IPS-20b (cell line): ENCODE results near the gene KIF26B.

ENCODE experiments used
- H3K27ac ChIP-seq: one replicate; pipeline ENCODE4 v1.5.1; 2013; ENCODE audit warnings: low read length
- H3K27me3 ChIP-seq: 2 replicates; pipeline ENCODE4 v1.6.1; 2013; ENCODE audit warnings: mild to moderate bottlenecking, low read length, inconsistent platforms; ENCODE audit not compliant: insufficient read depth
- H3K36me3 ChIP-seq: 2 replicates; pipeline ENCODE4 v1.6.1; 2013; ENCODE audit warnings: low read depth, mild to moderate bottlenecking, inconsistent platforms, low read length, moderate library complexity; ENCODE audit not compliant: insufficient read depth
- H3K4me1 ChIP-seq: 2 replicates; pipeline ENCODE4 v1.6.1; 2013; ENCODE audit warnings: mild to moderate bottlenecking, control low read depth, inconsistent platforms, low read length, moderate library complexity; ENCODE audit not compliant: insufficient read depth
- H3K4me3 ChIP-seq: 2 replicates; pipeline ENCODE4 v1.5.1; 2013; ENCODE audit warnings: mild to moderate bottlenecking, low read length, inconsistent platforms
- H3K9ac ChIP-seq: 2 replicates; pipeline ENCODE4 v1.6.1; 2013; ENCODE audit warnings: low read depth, mild to moderate bottlenecking, inconsistent platforms, low read length, moderate library complexity
- H3K9me3 ChIP-seq: 2 replicates; pipeline ENCODE4 v1.6.1; 2013; ENCODE audit warnings: mild to moderate bottlenecking, low read depth, low read length, inconsistent platforms; ENCODE audit not compliant: insufficient read depth

KIF26B gene

DNA sequence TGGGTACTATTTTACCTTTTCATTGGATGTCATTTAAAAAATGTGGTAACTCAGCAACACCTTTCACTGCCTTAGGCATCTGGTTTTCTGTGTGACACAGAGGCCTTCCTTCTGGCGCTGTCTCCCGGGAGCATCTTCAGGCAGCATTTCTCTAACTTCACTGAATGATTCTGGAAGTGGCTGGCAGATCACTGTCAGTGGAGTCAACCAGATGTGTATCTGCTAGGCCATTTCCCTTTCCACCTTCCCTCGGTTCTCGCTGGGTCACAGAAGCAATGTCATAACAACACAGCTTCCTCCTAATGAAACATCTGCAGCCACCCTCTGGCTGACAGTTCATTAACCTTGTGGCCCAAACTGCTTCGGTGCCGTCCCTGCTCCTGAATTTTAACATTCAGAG, 137.8 kb downstream of the KIF26B start:
- no peak overlapping the region for H3K4me3 ChIP-seq
- no peaks in the 10 kb centered on the region for H3K9me3 ChIP-seq
- no peak overlapping the region for H3K27ac ChIP-seq
- no peak overlapping the region for H3K9ac ChIP-seq
- no peaks in the 10 kb centered on the region for H3K4me1 ChIP-seq
- H3K27me3 ChIP-seq = no peaks in the 10 kb centered on the region
- no peaks in the 10 kb centered on the region for H3K36me3 ChIP-seq

DNA sequence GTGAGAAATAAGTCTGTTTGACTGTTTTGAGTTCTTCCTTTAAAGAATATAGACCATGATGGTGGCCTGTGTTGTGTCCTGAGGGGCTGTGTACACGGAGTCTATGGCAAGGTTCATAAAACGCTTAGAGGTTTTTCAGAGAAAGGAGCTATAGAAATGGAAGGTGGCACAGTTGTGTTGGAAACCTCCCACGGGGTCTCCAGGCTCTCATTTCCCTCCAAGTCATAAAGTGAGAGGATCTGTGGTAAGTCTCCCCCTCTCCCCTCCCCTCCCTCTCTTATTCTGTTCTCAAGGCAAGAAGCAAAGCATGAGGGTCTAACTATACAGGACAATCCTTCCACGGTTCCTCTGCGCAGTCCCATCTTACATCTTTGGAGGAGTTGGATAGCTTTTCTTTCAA, 139.2 kb downstream of the KIF26B start:
- H3K4me3 ChIP-seq = no peak overlapping the region
- no peaks in the 10 kb centered on the region for H3K4me1 ChIP-seq
- no peaks in the 10 kb centered on the region for H3K9me3 ChIP-seq

DNA sequence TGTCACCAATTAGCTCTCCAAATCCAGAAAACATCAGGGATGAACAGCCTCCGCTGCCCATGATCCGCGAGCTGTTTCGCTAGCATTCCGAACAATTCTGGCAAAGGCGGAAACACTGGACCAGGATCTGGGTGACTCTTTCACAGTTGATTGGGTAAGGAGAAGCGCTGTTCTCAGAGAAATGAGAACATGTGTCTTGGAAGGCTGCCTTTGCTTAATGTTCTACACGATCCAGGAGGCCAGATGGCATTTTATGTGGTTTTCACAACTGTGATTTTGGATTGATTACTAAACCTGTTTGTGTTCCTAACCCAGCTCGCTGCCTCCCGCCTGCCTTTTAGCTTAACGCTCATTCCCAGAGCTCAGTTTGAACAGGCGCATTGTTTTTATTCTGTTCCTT, 144.0 kb downstream of the KIF26B start:
- no peak overlapping the region for H3K9ac ChIP-seq
- no peaks in the 10 kb centered on the region for H3K36me3 ChIP-seq
- no peak overlapping the region for H3K4me3 ChIP-seq
- H3K9me3 ChIP-seq = no peaks in the 10 kb centered on the region
- no peaks in the 10 kb centered on the region for H3K27me3 ChIP-seq
- H3K27ac ChIP-seq = no peak overlapping the region
- H3K4me1 ChIP-seq = no peaks in the 10 kb centered on the region

More for the DNA sequence above, 139.2 kb downstream of the KIF26B start:
- no peak overlapping the region for H3K27ac ChIP-seq
- H3K9ac ChIP-seq = no peak overlapping the region
- no peaks in the 10 kb centered on the region for H3K36me3 ChIP-seq
- H3K27me3 ChIP-seq = no peaks in the 10 kb centered on the region

DNA sequence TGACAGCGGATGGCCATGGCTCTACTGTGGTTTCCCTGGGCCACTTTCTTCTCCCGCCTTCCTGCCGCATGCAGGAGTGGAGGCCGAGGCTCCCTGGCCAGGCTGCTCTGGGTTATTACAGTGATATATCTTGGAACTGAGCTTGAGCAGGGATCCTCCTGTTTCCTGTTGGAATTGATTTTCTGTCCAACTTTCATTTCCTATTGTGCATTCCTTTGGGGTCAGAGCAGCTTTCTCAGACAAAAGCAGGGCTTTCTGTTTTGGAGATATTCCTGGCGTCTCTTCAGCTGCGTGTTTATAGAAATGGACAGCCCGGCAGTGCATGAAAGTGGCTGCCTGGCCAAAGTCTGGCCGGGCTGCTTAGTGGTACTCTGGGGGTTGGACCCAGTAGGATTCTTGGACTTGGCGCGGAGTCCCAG, 146.4 kb downstream of the KIF26B start:
- Histone ChIP-seq H3K36me3 (no peaks in the 10 kb centered on the region), H3K9me3 (no peaks in the 10 kb centered on the region), H3K27me3 (no peaks in the 10 kb centered on the region), H3K27ac (no peak overlapping the region), H3K9ac (no peak overlapping the region), H3K4me3 (no peak overlapping the region), H3K4me1 (no peaks in the 10 kb centered on the region)

DNA sequence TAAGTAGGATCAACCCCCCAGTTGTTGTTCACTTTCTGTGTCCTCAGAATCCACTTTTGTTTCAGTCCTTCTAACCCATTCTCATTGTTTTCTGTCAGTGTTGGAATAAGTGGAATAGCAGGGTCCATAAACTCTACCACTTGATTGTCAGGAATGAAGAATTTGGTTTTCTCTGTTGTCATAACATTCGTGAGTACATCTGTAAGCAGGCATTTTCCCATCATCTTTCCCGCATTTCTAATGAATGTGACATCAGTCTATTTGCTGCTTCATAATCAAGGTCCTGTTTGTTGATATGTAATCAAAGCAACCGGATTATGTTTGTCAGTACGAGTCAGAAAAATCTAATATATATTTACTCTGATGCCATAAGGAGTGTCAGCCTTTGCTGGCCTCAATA, 147.1 kb downstream of the KIF26B start:
- no peak overlapping the region for H3K27ac ChIP-seq
- no peaks in the 10 kb centered on the region for H3K4me1 ChIP-seq
- H3K9ac ChIP-seq = no peak overlapping the region
- no peak overlapping the region for H3K4me3 ChIP-seq
- no peaks in the 10 kb centered on the region for H3K9me3 ChIP-seq
- H3K27me3 ChIP-seq = no peaks in the 10 kb centered on the region
- no peaks in the 10 kb centered on the region for H3K36me3 ChIP-seq

DNA sequence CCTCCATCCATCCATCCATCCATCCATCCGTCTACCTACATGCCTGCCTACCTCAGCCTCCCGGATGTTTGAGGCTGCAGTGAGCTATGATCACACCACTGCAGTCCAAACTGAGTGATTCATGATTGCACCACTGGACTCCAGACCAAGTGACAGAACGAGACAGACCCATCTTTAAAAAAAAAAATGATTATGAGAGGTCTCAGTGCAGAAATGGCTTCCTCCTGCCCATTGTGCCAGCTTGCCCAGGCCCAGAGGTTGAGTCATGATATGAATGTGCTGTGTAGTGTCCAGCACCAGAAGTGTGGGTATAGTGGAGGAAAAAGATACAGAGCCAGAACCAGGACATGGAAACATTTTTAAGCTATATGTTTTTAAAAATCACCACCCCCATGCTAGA, 149.9 kb downstream of the KIF26B start:
- no peaks in the 10 kb centered on the region for H3K36me3 ChIP-seq
- no peak overlapping the region for H3K4me3 ChIP-seq
- no peaks in the 10 kb centered on the region for H3K4me1 ChIP-seq
- no peak overlapping the region for H3K9ac ChIP-seq
- H3K9me3 ChIP-seq = no peaks in the 10 kb centered on the region
- no peaks in the 10 kb centered on the region for H3K27me3 ChIP-seq
- H3K27ac ChIP-seq = no peak overlapping the region

DNA sequence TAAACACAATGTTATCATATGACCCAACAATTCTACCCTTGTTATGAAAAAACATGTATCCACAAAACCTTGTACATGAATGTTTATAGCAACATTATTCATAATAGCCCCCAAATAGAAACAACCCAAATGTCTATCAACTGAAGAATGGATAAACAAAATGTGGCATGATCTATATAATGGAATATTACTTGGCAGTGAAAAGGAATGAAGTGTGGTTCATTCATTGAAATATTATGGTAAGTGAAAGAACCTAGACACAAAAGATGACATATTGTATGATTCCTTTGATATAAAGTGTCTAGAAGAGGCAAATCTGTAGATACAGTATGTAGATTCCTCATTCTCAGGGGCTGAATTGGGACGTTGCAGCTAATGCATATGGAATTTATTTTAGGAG, 151.2 kb downstream of the KIF26B start:
- 0 out of 2 replicates have a peak, but pooled peaks cover 5% of the 10 kb centered on the region for H3K27me3 ChIP-seq
- H3K4me1 ChIP-seq = peaks cover 9% of the 10 kb centered on the region; the same call in 1 of the 2 replicates
- no peak overlapping the region for H3K9ac ChIP-seq
- H3K4me3 ChIP-seq = no peak overlapping the region
- H3K27ac ChIP-seq = no peak overlapping the region
- H3K9me3 ChIP-seq = no peaks in the 10 kb centered on the region
- H3K36me3 ChIP-seq = no peaks in the 10 kb centered on the region

DNA sequence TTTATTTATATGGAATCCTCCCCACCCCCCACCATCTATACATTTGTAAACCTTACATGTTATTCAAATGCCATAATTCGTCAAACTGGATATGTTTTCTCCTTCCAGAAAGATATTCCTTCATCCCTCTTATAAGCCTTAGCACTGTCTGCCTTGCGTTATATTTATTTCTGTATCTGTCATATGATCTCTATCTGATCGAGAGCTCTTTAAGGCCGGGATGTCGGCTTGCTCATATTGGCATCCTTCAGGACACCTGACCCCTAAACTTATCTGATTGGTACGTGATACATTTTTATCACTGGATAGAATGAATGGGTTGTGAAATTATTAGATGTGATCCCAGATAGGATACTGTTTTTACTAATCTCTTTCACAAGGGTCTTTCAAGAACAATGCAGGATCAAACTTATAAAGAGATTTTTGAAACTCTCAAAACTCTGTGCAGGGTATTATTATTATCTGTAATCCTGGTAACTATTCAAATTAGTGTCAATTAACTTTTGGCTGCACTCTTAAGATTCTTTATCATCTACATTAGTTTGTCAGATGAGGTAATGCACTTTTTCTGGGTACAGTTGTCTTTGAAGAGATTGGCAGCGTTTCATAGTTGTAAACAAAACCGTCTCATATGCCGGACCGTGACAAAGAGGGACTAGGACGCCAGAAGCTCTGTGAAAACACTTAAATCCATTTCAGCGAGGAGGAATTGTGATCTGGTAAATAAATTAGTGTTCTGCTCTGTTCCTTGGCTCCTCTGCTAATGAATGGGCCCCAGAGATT, 152.0 kb downstream of the KIF26B start:
- Histone ChIP-seq H3K4me3 (no peak overlapping the region), H3K9ac (no peak overlapping the region), H3K9me3 (no peaks in the 10 kb centered on the region), H3K27me3 (0 out of 2 replicates have a peak, but pooled peaks cover 7% of the 10 kb centered on the region), H3K36me3 (no peaks in the 10 kb centered on the region), H3K27ac (no peak overlapping the region), H3K4me1 (peaks cover 10% of the 10 kb centered on the region; the same call in 1 of the 2 replicates)

DNA sequence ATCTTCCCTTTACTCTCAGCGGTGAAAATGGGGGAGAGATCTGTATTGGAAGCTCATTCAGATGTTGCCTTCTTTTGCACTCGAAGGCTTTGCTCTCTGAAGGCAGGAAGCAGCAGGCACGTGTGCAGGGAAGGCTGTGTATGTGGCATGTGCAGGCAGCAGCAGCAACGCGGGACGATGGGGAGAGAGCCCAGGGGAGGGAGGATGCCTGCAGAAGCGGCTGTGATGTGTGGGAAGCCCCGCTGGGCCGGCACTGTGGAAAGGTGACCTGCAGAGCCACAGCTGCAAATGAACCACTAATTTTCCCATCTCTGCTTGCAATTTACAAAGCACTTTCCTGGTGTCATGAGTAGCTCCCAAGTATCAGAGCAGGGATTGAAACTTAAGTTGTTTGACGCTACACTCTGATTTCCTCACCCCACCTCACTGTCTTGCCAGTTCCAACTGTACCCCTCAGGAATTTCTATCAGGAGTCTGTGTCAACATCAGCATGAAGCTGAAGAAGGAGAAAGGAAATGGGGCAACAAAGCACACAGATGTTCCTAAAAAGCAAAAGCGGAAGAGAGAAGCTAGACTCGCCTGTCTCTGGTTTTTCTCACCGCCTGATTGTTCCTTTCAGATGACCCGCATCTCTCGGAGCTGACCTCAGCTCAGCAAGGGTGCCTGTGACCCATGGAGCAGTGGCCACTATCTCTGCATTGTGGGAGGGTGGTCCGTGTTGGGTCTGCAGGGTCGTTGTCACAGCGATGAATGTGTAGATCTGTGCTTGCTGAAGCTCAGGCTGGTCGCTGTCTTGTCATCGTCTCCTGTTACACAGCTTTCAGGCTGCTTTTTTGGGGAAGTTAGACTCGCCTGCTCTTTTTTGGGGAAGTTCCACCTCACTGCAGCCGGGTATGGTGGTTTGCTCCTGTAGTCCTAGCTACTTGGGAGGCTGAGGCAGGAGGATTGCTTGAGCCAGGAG, 156.1 kb downstream of the KIF26B start:
- peaks cover 10% of the 10 kb centered on the region; the same call in 1 of the 2 replicates for H3K4me1 ChIP-seq
- no peak overlapping the region for H3K9ac ChIP-seq
- H3K36me3 ChIP-seq = no peaks in the 10 kb centered on the region
- no peak overlapping the region for H3K4me3 ChIP-seq
- 0 out of 2 replicates have a peak, but pooled peaks cover 7% of the 10 kb centered on the region for H3K27me3 ChIP-seq
- no peak overlapping the region for H3K27ac ChIP-seq
- H3K9me3 ChIP-seq = no peaks in the 10 kb centered on the region

DNA sequence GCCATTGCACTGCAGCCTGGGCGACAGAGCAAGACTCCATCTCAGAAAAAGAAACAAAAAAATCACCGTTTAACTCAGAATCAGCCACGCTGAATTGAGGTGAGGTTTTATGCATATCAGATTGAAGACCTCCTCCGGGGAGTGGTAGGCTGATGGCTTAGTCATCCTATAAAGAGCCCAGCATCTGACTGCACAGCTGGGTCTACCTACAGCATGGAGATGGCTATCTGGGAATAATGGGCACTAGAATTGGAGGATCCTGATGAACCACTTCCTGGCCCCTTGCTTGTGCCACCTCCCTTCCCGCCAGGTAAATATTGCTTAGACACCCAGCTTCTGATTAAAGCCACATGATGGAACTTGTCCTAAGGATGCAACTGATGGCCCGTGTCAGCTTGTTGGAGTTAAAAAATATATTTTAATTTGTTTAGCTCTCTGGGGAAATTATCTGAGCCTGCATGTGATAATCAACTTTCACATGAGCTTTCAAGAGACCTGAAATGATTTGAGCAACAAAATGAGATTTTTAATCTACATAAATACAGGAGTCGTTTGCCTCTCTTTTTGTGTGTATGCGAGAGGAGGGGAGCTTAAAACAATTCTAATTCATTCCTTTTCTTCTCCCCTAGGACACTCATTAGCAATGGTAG, 157.2 kb downstream of the KIF26B start:
- Histone ChIP-seq H3K9me3 (no peaks in the 10 kb centered on the region), H3K27ac (no peak overlapping the region), H3K36me3 (no peaks in the 10 kb centered on the region), H3K27me3 (0 out of 2 replicates have a peak, but pooled peaks cover 7% of the 10 kb centered on the region), H3K4me1 (peaks cover 10% of the 10 kb centered on the region; the same call in 1 of the 2 replicates), H3K9ac (no peak overlapping the region), H3K4me3 (no peak overlapping the region)

DNA sequence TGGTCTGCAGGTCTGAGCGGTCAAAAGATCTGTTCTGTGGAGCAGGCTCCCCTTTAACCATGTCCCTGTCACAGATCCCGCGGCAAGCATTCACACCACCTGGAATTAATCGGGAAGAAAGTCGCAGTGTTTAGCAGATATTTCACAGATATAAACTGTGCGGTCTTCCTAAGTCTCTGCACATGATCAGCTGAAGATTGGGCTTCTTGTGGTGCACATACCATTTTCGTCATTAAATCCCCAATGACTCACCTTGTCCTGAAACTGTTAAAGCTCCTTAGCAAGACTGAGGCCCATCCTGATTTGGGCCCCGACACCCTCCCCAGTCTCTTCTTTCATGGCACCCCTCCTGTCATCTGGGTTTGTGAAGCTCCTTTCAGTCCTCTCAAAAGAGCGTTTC, 158.8 kb downstream of the KIF26B start:
- H3K36me3 ChIP-seq = no peaks in the 10 kb centered on the region
- H3K4me3 ChIP-seq = no peak overlapping the region
- H3K9me3 ChIP-seq = no peaks in the 10 kb centered on the region
- H3K9ac ChIP-seq = no peak overlapping the region
- H3K27ac ChIP-seq = no peak overlapping the region
- peaks cover 10% of the 10 kb centered on the region; the same call in 1 of the 2 replicates for H3K4me1 ChIP-seq
- H3K27me3 ChIP-seq = 0 out of 2 replicates have a peak, but pooled peaks cover 7% of the 10 kb centered on the region
